Small intestine (tissue), 7 donors: ENCODE results near the gene SGMS1. TPM values are rescaled to one million over a fixed set of nuclear protein-coding genes. Genes with fewer than 3 reads are reported as not detected.
A peak's percentile ranks its signal among the peaks of the same experiment; 100 is the strongest.

Source experiments
- DNase-seq, 2 donors: peaks; one replicate each; pipeline versions ENCODE4 v3.0.0 to v3.0.0-alpha.2; 2013
- FAIRE-seq: peaks from 2 replicates; lab custom pipeline; 2012; peaks lifted over from hg19 to GRCh38; lab: Jason Lieb, UNC
- H3K27ac ChIP-seq, 3 donors: one replicate each; pipeline ENCODE4 v1.5.1; 2013; ENCODE audit warnings: low read length in 2 of 3, mild to moderate bottlenecking in 2 of 3, control low read depth in 1 of 3, inconsistent platforms in 1 of 3, low read depth in 1 of 3, moderate library complexity in 1 of 3
- H3K27me3 ChIP-seq, 3 donors: one replicate each; pipeline ENCODE4 v1.6.1; 2013; ENCODE audit warnings: low read length in 3 of 3, inconsistent platforms in 1 of 3; ENCODE audit not compliant: control insufficient read depth in 3 of 3, insufficient read depth in 3 of 3
- H3K36me3 ChIP-seq, 3 donors: one replicate each; pipeline ENCODE4 v1.6.1; 2013; ENCODE audit warnings: low read length in 3 of 3, inconsistent platforms in 1 of 3, low read depth in 1 of 3, mild to moderate bottlenecking in 1 of 3, moderate library complexity in 1 of 3; ENCODE audit not compliant: control insufficient read depth in 3 of 3, insufficient read depth in 2 of 3
- H3K4me1 ChIP-seq, 3 donors: one replicate each; pipeline ENCODE4 v1.6.1; 2013; ENCODE audit warnings: low read length in 2 of 3, inconsistent platforms in 1 of 3, low read depth in 1 of 3, mild to moderate bottlenecking in 1 of 3, moderate library complexity in 1 of 3; ENCODE audit not compliant: control insufficient read depth in 3 of 3, insufficient read depth in 2 of 3
- H3K4me3 ChIP-seq, 3 donors: one replicate each; pipeline ENCODE4 v1.5.1; 2013; ENCODE audit warnings: low read length in 3 of 3, control low read depth in 1 of 3, inconsistent platforms in 1 of 3, low read depth in 1 of 3, mild to moderate bottlenecking in 1 of 3, moderate library complexity in 1 of 3
- H3K9me3 ChIP-seq, 2 donors: one replicate each; pipeline ENCODE4 v1.6.1; 2013; ENCODE audit warnings: low read depth in 1 of 2, low read length in 1 of 2; ENCODE audit not compliant: control insufficient read depth in 2 of 2, insufficient read depth in 1 of 2
- WGBS, 3 donors: extraction: QIAGEN DNeasy Blood & Tissue Kit; methylation state at CpG; one replicate each; pipeline ENCODE4 v1.1.7; 2013; 5-methylcytosine and 5-hydroxymethylcytosine counted together
- polyA plus RNA-seq, 4 donors: library from polyadenylated mRNA; stranded (reverse) in 3 of 4; unstranded in 1 of 4; fragments of 200-250 nt in 3 of 4; fragments of 120-200 nt in 1 of 4; gene quantifications; one replicate each; pipeline versions ENCODE4 v1.2.1 to v1.2.3, GENCODE V29; 2013
- donor health status: healthy with polysubstance abuse.
- donor health status: control.
- donor health status: control.
- donor health status: Bipolar disorder and iron deficiency.
- donor health status: healthy.

Gene SGMS1
- polyA plus RNA-seq, 4 donors: 7.6 to 28.2 (median 11.4) TPM

DNA sequence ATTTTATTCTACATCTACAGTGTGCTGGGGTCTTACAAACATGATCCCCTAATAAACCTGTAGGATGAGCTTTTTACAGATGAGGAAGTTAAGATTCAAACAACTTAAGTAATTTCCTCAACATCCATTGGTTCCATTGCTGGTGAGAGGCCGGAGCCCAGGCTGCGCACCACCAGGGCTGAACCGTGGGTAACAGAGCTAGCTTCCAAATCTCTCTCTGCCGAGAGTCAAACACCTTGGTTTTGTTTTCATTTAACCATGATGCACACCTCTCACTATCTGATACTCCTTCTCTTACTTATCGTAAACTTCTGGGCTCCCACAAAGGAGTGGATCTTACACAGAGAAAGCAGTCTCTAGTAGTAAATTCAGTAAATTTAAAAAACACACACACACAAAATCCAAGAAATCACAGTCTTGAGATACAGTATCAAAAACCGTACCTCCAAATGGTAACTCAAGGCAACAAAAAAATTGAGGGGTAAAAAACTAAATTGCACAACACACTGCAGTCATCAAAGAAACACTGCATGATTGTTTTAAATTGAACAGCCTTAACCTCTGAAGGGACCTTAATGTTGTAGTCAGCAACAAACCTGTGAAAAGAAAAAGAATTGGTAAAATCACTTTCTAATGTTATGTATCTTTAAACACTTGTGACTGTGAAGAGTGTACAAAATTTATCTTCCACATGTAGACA is 20.5 kb downstream of the SGMS1 start:
- Histone ChIP-seq H3K4me1 (peaks cover 13 to 39% (median 21%) of the 10 kb centered on the region in 3 donors), H3K4me3 (no peak overlapping the region), H3K27me3 (no peaks in the 10 kb centered on the region), H3K36me3 (no peaks in the 10 kb centered on the region), H3K9me3 (no peaks in the 10 kb centered on the region), H3K27ac (no peak overlapping the region)
- DNase-seq (no peak), FAIRE-seq (no peak)
- WGBS, 3 donors: 58 to 78% (median 59%) methylated on average over 6 of the region's 6 CpGs

DNA sequence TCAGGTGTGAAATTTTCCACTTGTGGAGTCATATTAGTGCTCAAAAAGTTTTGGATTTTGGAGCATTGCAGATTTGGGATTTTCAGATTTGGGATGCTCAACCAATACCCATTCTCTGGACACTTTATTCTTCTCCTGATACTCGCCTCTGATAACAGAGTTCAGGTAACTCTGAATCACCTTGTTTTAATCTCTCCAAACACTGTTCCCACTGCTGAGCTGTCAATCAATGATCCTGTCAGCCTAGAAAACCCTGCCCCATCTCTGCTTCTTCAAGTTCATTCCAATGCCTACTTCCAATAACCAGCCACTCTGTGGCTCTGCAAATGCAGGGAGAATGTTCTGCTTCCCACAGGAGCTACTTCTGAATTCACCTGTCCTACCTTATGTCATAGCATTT is 21.8 kb downstream of the SGMS1 start:
- peaks cover 11 to 33% (median 21%) of the 10 kb centered on the region in 3 donors for H3K4me1 ChIP-seq
- H3K4me3 ChIP-seq: no peak overlapping the region
- DNase-seq (no peak), FAIRE-seq (no peak)
- H3K27ac ChIP-seq: no peak overlapping the region
- no peaks in the 10 kb centered on the region for H3K9me3 ChIP-seq
- H3K27me3 ChIP-seq: no peaks in the 10 kb centered on the region
- WGBS, 3 donors: 69 to 96% (median 90%) methylated on average over 1 of the region's 1 CpG
- no peaks in the 10 kb centered on the region for H3K36me3 ChIP-seq

DNA sequence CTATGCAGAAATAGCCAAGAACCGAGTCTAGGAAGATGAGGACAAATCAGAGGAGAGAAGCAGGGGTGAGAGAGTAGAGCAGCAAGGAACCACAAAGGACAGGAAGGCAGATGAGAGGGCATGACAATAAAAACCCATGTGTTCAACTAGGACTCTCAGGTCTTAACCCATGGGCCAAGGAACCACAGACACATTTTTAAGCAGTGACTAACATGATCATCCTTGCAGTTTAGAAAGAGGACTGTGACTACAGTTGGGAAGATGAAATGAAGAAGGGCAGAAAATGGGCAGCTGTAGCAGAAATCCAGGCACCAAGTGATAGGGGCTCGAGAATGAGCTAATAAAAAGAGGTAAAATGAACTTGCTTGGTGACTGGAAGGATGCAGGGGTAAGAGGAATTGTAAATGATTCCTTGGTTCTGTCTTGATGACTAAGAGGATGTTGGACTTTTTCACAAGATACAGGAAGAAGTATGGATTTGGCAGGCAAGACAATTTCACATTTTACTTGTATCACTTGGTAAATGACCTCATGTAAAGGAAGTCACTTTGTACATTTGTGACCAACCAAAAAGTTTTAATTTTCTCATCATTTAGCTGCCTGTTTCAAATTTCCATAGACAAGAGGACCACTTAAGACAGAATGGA is 22.8 kb downstream of the SGMS1 start:
- Histone ChIP-seq H3K36me3 (no peaks in the 10 kb centered on the region), H3K4me3 (no peak overlapping the region), H3K4me1 (peaks cover 11 to 28% (median 21%) of the 10 kb centered on the region in 3 donors), H3K27ac (no peak overlapping the region), H3K9me3 (no peaks in the 10 kb centered on the region), H3K27me3 (no peaks in the 10 kb centered on the region)
- WGBS, 3 donors: 84 to 97% (median 86%) methylated on average over 2 of the region's 2 CpGs
- DNase-seq (no peak), FAIRE-seq (no peak)

DNA sequence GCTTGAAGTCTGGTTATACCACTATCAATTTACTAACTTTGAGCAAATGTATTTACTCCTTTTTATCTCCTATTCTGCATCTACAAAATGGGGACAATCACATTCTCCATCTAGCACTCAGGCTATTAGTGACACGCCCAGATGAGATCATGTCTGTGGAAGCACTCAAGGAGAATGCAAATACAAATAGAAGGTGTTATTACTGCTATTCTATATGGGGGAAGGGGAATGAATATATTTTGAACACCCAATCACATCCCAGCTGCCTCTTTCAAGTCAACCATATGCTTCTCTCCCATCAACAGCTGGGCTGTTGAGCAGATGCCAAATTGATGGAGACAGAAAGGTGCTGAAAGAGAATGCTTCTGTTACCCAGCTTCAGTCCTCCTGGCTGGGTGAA is 23.5 kb downstream of the SGMS1 start:
- 59 to 81% (median 76%) methylated on average over 1 of the region's 1 CpG for WGBS, 3 donors
- H3K4me1 ChIP-seq: peaks cover 11 to 23% (median 19%) of the 10 kb centered on the region in 3 donors

DNA sequence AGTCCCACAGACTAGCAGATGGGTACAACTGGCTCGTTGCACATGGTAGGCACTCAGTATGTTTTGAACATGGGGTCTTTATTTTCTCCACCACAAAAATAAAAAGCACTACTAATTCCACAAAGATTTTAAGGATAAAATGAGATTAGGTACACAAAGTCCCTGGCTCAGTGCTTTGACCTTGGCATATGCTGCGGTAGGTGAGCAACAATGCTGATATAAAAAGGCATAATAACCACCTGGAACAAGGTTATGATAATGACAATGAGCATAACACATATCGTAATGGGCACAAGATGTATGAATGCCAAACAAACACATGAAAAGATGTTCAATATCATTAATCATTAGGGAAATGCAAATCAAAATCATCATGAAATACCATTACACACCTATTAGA is 26.9 kb downstream of the SGMS1 start:
- FAIRE-seq (no peak), DNase-seq (no peak)
- Histone ChIP-seq H3K36me3 (no peaks in the 10 kb centered on the region), H3K27me3 (no peaks in the 10 kb centered on the region), H3K4me3 (no peak overlapping the region), H3K27ac (no peak overlapping the region), H3K4me1 (peaks cover 0 to 7% (median 4%) of the 10 kb centered on the region in 3 donors), H3K9me3 (no peaks in the 10 kb centered on the region)
- WGBS, 3 donors: 82 to 92% (median 88%) methylated on average over 3 of the region's 3 CpGs

More for the DNA sequence above, 23.5 kb downstream of the SGMS1 start:
- Histone ChIP-seq H3K27me3 (no peaks in the 10 kb centered on the region), H3K27ac (no peak overlapping the region), H3K36me3 (no peaks in the 10 kb centered on the region), H3K4me3 (no peak overlapping the region), H3K9me3 (no peaks in the 10 kb centered on the region)
- FAIRE-seq (no peak), DNase-seq (peak in 1 of 2 donors; percentile 23)

DNA sequence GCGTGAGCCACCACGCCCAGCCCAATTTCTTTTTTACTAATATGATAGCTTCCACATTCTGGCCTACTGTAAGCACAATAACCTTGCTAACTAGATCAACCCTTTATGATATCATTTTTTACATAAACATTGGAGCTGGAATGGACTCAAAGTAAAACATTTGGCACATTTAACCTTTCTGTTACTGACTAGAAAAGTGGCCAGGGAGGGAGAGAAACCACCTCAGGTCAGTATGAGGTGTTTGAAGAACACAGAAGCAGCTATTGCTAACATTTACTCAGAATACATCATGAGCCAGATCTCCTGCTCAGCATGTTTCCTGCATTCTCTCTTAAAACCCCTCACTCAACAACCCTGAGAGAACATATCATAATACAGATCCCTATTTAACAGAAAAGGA is 27.3 kb downstream of the SGMS1 start:
- no peak overlapping the region for H3K4me3 ChIP-seq
- H3K27me3 ChIP-seq: no peaks in the 10 kb centered on the region
- FAIRE-seq: no peak
- no peak for DNase-seq
- no peaks in the 10 kb centered on the region for H3K9me3 ChIP-seq
- peaks cover 0 to 7% (median 4%) of the 10 kb centered on the region in 3 donors for H3K4me1 ChIP-seq
- H3K27ac ChIP-seq: no peak overlapping the region
- no peaks in the 10 kb centered on the region for H3K36me3 ChIP-seq
- 83 to 98% (median 97%) methylated on average over 2 of the region's 2 CpGs for WGBS, 3 donors

DNA sequence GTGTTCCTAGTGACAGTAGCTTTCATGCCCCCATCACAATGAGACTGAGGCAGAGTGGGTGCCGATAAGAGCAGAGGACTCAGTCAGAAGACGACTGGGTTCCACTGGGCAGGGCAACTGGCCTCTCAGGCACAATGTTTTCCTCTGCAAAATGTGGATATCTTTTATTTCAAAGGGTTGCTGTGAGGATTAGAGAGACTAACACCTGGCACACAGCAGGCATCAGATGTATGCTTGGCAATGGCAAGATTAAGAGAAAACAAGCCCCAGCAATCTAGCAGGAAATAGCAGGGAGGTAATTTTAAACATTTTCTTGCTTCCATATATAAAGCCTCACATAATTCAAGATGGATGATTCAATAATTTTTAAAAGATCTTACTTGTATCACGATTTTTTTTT is 28.0 kb downstream of the SGMS1 start:
- no peak for FAIRE-seq

DNA sequence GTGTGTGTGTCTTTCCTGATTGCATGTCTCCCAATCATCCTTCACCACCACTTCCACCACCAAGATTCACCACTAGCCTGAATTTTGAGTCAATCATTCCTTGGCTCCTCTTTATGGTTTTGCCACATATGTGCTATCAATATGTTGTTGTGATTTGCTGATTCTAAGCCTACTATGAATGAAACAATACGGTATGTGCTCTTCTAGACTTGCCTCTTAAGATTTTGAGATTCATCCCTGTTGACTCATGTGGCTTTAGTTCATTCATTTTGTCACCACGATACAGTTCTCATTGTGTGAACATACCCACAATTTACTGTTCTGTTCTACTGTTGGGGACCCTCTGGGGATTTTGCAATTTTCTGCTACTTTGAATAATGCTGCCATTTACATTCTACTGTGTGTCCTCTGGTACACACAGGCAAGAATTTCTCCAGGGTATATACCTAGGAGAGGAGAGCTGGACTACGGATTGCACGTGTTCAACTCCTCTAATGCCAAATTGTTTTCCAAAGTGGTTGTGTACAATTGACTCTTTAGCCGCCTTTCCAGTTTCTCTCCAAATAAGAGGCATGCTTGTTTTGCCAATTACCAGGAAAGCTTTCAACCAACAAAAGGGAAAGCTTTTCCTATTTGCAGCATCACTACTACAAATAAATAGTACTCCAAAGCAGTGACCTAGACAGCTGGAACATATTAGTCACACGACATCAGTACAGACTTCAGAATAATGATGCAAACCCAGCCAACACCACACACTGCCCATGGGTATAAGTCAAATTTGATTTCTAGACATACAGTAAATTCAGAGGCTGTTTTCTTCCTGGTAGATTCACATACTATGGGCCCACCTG is 30.0 kb downstream of the SGMS1 start:
- H3K27me3 ChIP-seq: no peaks in the 10 kb centered on the region
- peaks cover 0 to 8% (median 0%) of the 10 kb centered on the region in 3 donors for H3K36me3 ChIP-seq
- no peak overlapping the region for H3K4me3 ChIP-seq
- no peak overlapping the region for H3K27ac ChIP-seq
- FAIRE-seq (no peak), DNase-seq (no peak)
- H3K9me3 ChIP-seq: no peaks in the 10 kb centered on the region
- no peaks in the 10 kb centered on the region for H3K4me1 ChIP-seq
- WGBS, 3 donors: 87 to 92% (median 90%) methylated on average over 6 of the region's 6 CpGs

More for the DNA sequence above, 28.0 kb downstream of the SGMS1 start:
- WGBS, 3 donors: 88 to 98% (median 90%) methylated on average over 3 of the region's 3 CpGs
- Histone ChIP-seq H3K27ac (no peak overlapping the region), H3K9me3 (no peaks in the 10 kb centered on the region), H3K36me3 (no peaks in the 10 kb centered on the region), H3K27me3 (no peaks in the 10 kb centered on the region), H3K4me3 (no peak overlapping the region), H3K4me1 (peaks cover 0 to 6% (median 4%) of the 10 kb centered on the region in 3 donors)
- DNase-seq: no peak
